Activated CD4-positive, CD25-positive, alpha-beta regulatory T cell treated with anti-CD3 and anti-CD28 coated beads, Interleukin-2, amount 50 U/mL, for 16 hours (primary cell): ENCODE measurements around the gene TGDS.
A peak's percentile ranks its signal among the peaks of the same experiment; 100 is the strongest.
"Not testable (repeated sequence)": the region's sequence is repeated elsewhere in the genome, so short reads cannot be mapped to it uniquely, and the experiment has no call there.

ENCODE experiments used
- DNase-seq: peaks from one replicate; pipeline ENCODE4 v3.0.0-alpha.2; 2020; ENCODE audit warnings: low read depth, low spot score

Gene TGDS, protein sequence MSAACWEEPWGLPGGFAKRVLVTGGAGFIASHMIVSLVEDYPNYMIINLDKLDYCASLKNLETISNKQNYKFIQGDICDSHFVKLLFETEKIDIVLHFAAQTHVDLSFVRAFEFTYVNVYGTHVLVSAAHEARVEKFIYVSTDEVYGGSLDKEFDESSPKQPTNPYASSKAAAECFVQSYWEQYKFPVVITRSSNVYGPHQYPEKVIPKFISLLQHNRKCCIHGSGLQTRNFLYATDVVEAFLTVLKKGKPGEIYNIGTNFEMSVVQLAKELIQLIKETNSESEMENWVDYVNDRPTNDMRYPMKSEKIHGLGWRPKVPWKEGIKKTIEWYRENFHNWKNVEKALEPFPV

DNA sequence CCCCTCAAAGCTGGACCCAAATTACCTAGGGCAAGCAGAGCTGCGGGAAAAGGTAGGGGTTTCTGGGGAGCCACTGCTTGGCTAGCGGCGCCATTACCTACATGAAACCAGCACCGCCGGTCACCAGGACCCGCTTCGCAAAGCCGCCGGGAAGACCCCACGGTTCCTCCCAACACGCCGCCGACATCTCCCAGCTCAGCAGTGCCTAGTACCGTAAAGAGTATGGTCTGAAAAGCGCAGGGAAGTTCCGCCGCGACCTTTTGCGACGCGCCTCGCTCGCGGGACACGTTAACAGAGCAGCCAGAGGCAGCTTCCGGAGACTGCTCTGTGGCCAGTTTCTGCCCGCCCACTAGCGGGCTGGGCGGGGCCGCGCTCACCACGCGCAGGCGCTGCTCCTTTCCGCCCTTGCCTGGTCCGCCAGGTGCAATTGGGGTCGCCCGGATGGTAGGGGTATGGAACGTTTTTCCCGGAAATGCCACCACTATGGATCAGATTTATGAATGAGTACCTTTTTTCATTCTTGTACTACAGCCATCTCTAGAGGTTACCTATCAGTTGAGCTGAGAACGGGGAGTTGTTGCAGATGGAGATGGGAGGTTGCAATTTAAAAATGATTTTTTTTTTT lies at the start of gene TGDS:
TSS of gene TGDS (minus strand) at position 203 of the 625 bp plus-strand sequence. CDS start at position 187, 16 bp downstream.
- peak; percentile 76 for DNase-seq

DNA sequence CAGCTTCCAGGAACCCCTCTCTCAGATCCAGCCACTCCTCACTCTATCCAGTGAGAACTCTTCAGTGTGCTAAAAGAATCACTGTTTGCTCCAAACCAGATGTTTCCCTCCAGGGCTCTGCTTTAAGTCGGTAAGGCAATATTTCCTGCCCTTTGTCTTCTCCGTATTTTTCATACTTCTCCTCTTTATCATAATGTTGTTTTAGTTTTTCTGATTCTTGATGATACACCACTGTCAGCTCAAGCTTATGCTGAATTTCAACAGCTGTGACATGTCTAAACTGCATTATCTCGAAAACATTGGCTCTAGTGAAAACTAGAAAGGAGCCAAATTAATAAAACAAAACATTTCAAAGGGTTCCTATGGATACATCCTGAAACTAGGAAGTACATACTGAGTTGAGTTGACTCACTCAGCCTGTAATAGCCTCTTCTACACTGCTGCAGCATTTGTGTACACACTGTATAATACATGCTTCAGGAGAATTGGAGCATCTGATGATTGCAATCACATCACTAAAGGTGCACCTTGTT lies 45.5 kb upstream of the TGDS start:
- no peak for DNase-seq

DNA sequence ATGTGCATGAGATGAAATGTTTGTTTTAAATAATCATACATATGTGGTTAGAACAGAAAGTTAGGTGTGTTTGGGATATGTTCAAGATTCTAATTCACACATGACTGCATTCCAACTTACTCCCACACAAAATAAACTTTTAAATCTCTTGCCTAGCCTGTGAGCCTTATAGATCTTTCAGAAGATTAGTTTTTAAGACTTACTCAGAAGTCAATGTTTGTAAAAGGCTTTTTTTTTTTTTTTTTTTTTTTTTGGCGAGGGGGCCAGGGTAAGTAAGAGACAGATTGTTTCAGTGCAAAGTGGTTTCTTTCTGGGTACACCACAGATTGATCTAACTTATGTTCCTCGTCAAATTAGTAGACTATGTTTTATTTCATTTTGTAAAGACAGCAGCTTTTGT lies 44.8 kb upstream of the TGDS start:
- no peak for DNase-seq

DNA sequence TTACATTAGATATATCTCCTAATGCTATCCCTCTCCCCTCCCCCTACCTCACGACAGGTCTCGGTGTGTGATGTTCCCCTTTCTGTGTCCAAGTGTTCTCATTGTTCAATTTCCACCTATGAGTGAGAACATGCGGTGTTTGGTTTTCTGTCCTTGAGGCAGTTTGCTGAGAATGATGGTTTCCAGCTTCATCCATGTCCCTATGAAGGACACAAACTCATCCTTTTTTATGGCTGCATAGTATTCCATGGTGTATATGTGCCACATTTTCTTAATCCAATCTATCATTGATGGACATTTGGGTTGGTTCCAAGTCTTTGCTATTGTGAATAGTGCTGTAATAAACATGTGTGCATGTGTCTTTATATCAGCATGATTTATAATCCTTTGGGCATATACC lies 41.7 kb upstream of the TGDS start:
- DNase-seq = not testable (repeated sequence)

DNA sequence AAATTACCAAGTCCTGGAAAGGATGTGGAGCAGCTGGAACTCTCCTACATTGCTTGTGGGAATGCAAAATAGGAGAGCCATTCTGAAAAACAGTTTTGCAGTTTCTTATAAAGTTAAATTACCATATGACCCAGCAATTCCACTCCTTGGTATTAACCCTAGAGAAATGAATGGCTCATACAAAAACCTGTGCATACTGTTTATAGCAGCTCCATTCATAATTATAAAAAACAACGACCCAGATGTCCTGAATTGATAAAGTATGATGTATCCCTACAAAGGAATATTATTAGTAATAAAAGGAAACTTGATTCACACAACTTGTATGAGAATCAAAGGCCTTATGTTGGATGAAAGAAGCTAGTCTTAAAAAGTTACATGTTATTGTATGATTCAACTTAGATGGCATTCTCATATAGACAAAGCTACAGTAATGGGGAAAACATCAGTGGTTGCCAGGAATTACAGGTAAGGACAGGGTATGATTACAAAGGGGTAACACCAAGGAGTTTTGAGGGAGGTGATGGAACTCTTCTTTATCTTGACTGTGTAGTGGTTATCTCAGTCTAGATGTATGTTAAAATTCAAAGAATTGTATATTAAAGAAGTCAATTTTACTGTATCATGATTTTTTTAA lies 41.1 kb upstream of the TGDS start:
- no peak for DNase-seq

DNA sequence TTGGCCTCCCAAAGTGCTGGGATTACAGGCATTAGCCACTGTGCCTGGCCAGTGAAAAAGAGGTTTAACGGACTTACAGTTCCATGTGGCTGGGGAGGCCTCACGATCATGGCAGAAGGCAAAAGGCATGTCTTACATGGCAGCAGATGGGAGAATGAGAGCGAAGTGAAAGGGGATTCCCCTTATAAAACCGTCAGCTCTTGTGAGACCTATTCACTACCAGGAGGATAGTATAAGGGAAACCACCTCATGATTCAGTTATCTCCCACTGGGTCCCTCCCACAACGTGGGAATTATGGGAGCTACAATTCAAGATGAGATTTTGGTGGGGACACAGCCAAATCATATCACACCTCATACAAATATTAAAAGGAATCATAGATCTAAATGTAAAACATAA lies 40.1 kb upstream of the TGDS start:
- DNase-seq = not testable (repeated sequence)

DNA sequence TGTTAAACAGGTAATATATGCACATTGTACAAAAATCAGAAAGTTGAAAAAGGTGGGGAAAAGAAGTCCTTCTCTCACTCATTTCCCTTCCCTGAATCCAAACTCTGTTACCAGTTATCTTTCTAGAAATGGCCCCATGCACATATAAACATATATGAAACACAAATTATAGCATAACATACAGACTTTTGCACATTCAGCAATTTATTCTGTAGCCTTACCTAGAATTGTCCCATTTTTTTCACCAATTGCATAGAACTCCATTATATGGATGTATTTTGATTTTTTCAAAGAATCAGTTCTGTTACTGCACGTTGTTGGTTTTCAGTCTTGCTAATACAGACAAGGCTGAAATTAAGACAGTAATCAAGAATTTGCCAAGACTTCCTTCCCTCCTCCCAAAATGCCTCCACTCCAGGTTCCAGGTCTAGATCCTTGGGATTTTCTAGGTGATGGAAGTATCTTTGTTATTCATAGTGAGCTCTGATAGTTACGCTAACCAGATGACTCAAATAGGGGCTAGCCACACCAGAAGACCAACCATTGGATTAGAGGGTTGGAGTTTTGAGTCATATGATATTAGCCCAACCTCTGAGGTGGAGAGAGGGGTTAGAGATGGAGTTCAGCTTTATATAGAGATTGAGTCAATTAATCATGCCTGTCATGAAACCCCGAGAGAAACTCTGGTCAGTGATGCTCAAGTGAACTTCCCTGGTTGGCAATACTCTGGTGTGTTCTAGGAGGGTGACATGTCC lies 36.5 kb upstream of the TGDS start:
- no peak for DNase-seq

DNA sequence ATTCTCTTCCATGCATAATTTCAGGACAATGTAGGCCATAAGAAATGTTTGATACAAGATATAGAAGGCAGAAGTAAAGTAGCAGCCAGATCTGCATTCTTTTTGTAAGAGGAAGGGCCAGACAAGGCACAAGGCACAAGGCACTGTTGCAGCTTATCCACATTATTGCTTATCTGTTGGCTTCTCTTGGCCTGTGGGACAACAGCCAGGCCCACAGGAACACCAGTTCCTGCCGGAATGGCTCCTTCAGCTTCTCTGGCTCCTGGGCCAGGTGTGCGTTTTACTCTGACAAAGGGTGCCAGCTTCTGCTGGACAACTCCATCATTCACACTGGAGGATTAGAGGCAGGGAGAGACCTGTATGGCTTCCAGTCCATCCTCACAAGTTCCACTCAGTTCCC lies 34.9 kb upstream of the TGDS start:
- DNase-seq = no peak

DNA sequence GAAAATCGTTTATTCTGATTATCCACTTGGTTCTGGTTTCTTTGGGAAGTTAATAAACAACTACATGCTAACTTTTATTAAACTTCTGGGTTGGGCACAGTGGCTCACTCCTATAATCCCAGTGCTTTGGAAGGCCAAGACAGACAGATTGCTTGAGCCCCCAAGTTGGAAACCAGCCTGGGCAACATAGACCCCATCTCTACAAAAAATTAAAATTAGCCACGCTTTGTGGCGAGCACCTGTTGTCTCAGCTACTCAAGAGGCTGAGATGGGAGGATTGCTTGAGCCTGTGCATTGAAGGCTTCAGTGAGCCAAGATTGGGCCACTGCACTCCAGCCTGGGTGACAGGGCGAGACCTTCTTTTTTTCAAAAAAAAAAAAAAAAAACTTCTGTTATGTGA lies 27.4 kb upstream of the TGDS start:
- DNase-seq = no peak

DNA sequence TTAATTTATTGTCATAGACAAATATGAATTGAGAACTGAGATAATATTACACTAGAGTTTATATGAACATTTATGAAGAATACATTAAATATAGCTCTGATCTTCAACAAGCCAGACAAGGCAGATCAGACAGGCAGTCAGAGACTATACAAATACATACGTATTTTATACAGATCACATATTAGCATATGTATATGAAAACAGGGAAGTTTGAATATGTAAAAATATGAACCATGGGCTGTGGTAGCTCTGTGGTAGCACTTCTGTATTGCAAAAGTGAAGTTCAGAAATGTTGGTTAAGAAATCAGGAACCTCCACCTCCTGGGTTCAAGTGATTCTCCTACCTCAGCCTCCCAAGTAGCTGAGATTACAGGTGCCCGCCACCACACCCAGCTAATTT lies 26.4 kb upstream of the TGDS start:
- no peak for DNase-seq

DNA sequence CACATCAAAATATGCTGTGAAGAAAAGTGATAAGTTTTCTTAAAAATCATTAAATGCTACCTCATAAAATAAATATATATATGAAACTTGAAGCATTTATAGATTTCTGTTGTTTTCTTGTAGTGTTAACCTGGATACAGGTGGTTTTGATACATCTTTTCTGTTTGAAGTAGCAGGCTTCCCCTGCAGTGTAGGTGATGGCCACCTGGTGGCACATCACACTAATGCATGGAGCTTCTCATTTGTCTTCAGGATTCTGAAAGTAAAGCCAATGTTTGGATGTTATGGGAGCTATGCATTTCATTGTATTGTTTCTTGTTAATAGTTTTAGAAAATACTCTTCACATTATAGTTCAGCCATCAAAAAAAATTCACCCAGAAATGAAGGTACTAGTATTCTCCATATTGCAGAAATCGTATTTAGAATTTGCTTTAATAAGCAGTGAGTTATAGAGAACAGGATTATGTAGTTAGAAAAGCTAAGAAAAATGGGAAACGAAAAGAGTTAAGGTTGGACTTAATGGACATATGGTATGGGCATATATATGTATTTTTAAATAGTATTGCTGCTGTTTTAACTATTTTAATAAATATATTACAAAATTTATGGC lies 24.4 kb upstream of the TGDS start:
- no peak for DNase-seq

DNA sequence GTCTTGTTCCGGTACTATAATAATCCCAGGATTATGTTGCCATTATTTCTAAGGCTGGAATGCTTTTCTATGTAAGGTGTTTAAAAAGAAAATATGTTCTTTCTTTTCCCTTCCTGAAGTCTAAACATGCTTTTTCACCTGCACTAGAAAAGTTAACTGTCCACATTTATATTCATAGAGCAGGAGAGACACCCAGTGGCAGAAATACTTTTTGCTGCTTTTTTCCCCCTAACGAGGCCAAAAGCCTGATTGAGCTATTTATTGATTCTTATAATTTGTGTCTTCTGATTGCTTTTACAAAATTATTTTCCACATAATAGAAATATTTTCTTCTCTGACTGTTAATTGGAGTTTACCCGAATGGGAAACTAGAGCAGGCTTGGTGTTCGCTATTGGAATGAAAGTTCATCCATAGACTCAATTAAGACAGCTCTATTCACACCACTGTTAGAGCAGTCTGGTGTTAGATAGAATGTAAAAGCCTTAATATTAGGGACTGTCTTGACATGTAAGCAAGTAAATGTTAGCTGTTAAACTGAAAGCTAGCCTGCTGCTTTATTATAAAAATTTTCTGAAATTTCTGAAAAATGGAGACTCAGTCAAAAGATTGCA lies 21.5 kb upstream of the TGDS start:
- DNase-seq = peak; percentile 15

DNA sequence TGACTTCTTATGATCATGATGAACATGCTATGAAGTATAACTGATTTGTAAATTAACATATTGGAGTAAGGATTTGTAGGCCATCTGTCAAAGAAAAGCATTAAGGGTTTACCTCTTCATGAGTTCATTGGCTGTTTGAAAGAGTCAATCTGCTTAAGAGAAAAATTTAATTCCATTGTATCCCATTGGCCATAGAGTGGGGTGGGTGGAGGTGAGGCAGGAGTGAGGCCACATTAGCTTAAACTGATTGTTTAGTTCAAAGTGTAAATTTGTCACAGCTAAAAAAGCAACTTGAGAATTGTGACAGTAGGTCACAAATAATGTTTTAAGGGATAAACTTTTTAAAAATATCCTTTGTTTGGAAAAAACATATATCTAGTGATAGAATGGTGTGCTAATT lies 17.1 kb upstream of the TGDS start:
- DNase-seq = no peak

DNA sequence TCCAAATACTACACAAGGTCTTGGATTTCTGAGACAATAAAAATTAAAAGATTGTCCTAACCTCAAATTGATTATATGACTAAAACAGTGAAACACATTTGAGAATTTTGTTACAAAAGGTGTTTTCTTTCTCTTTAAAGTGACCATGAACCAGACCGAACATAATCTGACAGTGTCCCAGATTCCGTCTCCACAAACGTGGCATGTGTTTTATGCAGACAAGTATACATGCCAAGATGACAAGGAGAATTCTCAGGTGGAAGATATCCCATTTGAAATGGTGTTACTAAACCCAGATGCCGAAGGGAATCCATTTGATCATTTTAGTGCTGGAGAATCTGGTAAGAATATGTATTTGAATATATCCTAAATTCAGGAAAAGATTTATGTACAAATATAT lies 16.1 kb upstream of the TGDS start:
- no peak for DNase-seq

DNA sequence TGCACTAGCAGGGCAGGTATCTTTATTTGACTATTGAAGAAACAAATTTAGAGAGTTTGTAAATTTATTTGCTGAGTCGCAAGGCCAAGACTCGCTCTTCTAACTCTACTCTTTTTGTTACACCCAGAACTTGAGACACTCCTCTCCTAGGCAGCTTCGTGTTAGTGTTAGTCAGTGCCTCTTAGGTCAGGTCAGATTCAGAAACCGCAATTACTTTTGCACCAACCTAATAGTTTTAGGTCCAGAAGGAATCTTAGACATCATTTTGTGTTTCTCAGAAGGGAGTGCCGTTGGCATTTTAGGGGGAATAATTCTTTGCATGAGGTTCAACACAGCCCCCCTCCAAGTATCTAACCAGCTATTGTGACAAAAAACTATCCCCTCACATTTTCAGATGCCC lies 14.5 kb upstream of the TGDS start:
- DNase-seq = no peak

DNA sequence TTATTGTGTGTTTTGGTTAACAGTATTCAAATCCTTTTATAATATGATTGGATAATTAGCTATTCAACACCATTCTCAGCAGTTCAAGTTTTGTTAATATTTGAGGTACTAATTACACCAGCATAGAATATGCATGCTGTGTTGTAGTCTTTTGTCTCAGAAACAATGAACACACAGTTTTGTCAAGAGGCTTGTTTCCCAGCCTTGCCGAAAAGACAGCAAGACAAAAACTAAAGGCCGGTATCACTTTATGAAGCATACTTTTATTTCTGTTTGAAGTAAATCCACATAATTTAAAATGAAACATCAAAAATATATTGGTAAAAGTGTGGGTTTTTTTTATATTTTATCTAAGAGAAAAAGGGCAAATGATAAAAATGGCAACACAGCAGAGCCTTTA lies 13.2 kb upstream of the TGDS start:
- no peak for DNase-seq

DNA sequence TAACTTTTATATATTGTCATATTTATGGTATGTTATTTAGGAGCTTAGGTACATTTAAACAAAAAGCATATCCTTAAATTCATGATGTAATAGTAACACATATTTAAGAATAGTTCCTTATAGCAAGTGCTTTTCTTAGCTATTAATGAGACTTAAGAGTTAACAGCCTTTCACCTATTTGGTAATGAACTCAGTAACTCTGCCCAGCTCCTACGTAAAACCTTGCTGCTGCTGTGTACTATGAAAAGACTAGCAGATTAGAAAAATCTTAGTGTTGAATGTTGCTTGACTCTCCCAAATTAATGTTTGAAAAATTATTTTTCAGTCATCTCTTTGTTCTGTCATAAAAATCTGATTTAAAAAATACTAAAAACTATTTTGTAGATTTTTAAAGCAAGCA lies 12.6 kb upstream of the TGDS start:
- no peak for DNase-seq

DNA sequence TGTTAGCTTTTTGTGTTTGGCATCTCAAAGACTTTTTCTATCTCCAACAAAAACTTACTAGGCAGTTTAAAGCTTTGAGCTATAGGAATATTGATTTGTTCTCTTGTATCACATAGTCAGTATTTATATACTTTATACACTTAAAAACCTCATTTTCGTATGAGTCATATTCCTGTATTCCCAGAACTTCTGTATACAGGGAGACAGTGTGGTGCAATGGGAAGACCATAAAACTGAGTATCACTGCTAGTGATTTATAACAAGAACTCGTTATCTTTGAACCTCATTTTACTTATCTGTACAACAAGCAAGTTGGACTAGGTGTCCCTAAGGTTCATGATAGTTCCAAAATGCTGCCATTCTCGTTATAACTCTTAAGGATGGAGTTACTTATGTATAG lies 12.0 kb upstream of the TGDS start:
- DNase-seq = no peak

DNA sequence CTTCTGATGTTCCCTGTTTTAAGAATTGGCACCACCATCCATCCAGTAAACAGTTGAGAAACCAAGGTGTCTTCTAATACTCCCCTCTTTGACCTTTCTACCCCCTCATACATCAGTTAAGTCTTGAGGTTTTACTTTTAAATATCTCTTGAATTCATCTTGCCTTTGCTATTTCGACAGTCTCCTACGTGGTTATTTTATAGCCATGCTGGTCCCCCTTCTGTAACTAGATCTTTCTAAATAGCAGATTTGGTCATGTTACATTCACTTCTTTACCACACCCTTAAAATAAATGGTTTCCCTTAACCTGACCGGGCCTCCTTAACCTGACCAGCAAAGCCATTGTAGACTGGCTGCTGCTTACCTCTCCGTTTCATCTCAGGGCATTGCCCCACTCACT lies 11.1 kb upstream of the TGDS start:
- no peak for DNase-seq

DNA sequence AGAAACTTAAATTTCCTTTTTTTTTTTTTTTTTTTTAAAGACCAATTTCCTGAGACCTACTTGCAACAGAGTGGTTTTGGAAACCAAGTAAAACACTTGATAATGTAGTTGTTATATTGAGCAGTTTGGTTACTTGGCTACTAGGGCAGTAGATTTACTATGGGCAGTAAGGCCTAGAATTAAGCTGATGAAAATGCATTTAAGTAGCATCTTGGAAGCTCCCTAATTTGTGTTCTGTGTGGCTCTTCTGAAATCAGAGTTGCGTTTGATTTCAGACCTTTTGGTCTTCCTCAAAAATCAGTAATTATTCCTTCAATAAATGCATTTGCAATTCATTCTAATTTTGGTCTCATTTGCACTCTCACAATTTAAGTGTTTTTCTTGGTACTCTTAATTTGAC lies 6.5 kb upstream of the TGDS start:
- no peak for DNase-seq
